NCI-H146 (cell line): ENCODE data around the gene CCDC13.

ENCODE experiments used
- DNase-seq: peaks from one replicate; lab custom pipeline; 2025; lab: John Stamatoyannopoulos, UW

CCDC13 gene

GRCh38 chr3:42752441-42752840 lies 20.6 kb downstream of the CCDC13 start:
- DNase-seq = no peak

DNA sequence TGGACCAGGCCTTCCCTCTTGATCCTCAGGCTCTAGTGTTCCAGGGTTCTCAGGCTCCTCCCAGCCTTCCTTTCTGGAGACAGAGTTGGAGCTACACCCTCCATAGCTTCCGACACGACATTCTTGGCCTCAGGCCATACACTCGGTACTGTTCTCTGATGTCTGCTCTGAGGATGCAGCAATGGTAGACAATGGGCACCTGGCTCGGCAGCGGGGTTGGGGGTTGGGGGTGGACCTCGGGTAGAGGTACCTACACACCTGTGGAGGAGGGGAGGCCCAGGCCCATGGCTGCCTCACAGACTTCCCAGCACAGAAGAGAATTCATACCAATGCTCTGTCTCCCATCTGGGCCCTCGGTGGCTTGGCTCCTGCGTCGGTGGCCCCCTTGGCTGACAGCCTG lies 21.4 kb downstream of the CCDC13 start:
- no peak for DNase-seq

- DNase-seq = no peak
Measured at GRCh38 chr3:42750834-42751233, 22.2 kb downstream of the CCDC13 start.

DNA sequence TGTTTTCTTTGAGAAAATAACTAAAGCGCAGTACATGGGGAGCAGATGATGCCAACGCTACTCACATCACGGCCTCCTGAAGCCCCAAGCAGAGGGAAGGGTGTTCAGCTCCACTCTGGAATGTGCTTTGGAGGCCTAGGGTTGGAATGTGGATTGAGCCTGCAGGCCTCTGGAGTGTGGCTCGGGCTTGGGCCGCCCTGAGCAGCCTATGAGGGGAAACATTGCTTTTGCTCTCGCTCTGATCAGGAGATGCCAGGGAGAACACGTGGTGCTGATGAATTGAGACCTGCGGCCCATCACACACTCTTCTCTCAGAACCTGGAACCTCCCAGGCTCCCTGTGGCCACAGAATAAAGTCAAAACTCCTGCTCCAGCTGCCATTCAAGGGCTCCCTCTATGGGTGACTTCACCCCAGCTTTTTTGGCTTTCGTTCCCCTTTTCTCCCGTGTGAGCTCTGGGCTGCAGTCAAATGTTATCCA lies 23.3 kb downstream of the CCDC13 start:
- DNase-seq = no peak

DNA sequence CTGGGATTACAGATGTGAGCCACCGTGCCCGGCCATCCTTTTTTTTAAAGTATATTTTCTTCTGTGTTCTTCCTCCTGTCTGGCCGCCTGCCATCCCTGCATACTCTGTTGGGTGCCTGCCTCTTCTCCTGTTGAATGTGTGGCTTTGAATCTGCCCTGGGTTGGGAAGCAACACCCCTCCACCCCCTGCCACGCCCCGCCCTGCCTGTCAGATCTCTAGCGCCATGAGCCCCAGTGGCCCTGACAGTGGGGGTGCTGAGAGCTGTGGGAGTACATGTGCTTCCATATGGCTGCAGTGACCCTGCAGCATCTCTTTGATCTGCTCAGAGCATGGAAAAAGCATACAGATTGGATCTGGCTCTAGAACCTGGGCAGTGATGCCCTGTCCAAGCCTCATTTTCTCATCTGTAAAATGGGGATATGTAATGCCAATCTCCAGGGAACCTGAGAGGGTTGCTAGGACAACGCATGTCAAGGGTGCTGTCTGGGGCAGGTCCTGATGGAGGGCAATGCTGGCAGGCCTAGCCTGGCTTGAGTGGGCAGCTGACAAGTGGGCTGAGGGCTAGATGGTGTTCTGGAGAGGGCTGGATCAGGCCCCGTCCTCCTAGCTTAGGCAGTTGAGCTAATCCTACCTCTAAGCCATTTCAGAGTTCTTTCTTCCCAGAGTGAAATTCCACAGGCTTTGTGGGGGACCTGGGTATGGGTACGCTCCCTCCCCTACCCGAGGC lies 23.9 kb downstream of the CCDC13 start:
- DNase-seq = no peak

DNA sequence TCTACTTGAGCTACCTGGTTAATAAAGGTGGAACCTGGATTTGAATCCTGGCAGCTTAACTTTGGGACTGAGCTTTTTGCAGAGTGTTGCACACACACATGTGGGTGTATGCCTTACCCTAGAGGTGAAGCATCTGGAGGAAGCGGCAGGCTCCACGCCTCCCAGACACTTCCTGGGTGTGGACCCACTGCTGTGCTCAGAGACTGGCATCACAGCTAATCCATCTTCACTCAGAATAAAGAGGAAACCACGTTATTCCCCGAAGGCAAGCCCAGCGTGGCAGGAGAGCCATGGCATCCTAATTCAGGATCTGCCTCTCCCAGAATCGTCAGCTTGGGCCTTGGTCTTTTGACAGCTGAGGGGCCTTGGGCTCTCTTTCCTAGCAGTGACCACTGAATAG lies 25.5 kb downstream of the CCDC13 start:
- DNase-seq = no peak

DNA sequence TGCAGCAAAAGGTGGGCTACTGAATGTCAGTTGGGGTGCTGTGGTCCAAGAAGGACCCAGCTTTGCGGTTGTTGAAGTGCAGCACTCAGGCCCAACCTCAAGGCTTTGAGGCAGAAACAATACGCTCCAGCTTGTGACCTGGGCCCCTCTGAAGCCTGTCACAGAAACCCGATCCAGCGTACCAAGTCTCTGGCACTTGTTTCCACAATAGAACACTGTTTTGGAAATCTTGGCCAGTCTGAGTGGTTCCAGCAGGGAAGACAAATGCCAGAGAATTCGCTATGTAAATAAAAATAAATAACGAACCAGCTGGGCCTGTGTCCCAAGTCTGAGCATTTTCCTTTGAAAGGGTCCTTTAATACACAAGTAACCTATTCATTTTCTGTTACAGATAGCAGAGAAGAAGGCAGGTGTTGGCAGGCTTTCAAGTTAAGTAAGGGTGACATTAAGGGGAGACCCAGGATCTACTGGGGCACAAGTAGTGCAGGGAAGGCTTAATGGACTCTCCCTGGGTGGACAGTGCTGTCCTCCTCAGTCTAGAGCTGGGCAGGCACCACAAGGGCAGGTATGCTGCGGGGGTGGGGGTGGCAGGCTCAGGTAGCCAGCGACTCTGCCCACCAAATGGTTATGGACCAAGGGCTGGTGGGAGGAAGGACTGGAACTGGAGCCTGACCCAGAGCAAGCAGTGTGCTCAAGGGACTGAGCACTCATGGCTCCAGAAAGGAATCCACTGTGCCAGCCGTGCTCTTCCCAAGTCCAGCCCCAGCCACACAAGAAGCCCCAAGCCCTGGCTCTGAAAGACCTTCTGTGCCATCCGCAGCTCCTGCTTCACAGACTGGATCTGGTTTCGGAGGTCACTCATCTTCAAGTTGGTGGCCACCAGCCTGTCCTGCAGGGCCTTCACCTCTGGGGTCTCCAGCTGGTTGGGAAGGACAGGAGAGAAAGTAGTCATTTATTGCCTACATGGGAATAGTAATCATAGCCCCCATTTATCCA lies 26.3 kb downstream of the CCDC13 start:
- no peak for DNase-seq

DNA sequence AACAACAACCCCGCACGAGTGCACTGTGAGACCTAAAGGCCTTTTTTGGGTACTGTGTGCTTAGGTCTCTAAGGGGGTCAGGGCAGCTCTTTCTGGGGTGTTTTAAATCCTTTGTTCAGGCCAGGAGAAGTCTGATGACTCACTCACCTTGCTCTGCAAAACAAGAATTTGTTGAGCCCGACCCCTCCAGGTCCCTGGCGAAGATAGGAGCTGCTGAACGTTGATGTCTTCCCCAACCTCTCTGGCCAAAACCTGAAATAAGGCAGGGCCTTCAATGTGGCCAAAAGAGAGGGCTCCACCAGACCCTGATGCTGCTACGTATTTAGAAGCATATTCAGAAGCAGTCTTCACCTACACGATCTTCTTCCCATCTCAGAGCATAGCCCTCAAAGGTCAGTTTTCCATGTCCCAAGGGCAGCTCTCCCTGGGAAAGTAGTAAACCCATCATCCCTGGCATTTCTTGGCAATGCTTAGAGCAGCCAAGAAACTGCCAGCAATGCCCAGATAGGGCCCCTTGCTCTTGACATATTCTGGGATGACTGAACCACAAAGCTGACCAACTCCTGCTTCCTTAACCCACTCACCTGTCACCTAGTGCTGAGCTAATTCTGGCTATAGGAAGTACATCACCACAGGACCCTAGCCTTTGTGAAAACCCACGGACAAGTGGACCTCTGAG lies 27.1 kb downstream of the CCDC13 start:
- DNase-seq = no peak

DNA sequence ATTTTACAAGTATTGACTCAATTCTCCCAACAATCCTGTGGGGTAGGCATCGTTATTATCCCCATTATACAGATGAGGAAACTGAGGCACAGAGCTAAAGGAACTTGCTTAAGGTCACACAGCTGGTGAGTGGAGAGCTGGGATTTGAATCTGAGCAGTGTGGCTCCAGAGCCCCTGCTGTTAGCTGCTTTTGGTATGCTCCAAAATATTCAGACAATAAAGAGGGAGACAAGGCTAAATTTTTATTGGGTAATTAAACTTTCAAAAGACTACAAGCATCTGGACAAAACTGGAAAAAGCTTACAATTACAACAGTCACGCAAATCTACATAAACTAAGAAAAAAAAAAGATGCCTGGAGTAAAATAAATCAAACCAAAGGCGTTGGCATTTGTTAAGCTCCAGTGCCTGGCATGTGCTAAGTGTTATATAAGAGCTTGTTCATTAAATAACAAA lies 27.7 kb downstream of the CCDC13 start:
- no peak for DNase-seq

DNA sequence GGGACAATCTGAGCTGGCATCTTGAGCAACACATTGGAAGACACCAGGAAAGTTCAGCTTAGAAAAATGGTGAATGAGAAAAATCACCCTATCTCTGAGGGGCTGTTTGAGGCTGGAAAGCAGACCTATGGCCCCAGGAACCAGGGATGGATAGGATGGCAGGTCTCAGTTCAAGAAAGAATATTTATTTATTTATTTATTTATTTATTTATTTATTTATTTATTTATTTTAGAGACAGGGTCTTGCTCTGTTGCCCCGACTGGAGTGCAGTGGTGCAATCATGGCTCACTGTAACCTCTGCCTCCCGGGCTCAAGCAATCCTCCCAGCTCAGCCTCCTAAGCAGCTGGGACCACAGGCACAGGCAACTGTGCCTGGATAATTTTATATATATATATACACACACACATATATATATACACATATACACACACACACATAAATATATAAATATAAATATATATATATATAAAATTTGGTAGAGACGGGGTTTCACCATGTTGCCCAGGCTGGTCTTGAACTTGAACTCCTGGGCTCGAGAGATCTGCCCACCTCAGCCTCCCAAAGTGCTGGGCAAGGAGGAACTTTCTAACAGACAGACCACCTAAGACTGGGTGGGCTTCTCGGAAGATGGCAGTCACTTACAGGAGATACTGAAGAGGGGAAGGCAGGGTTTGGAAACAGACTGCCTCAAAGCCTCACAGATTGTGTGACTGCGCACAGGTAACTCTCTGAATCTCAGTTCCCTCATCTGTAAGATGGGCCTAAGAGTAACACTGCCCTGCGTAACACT lies 29.7 kb downstream of the CCDC13 start:
- no peak for DNase-seq

DNA sequence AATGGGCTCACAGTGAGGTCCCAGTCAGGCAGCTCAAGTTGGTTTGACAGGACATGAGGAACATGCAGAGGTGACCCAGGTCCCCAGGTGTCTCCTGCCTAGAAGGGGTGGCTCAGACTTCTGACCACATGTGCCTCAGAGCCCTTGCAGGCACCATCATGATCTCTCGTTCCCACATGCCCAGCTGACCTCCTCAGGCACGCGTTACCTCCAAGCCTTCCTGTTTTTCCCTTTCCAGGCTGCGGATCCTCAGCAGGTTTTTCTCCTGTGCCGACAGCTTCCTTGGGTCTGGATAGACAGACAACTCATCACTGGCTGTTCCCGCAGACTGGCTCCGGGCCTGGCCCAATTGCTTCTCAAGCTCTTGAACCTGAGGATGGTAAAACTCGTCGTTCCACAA lies 30.4 kb downstream of the CCDC13 start:
- no peak for DNase-seq

GRCh38 chr3:42742259-42742658 lies 30.8 kb downstream of the CCDC13 start:
- no peak for DNase-seq

GRCh38 chr3:42741796-42742195 lies 31.3 kb downstream of the CCDC13 start:
- DNase-seq = no peak

GRCh38 chr3:42739401-42740158 lies 33.5 kb downstream of the CCDC13 start:
- DNase-seq = no peak

DNA sequence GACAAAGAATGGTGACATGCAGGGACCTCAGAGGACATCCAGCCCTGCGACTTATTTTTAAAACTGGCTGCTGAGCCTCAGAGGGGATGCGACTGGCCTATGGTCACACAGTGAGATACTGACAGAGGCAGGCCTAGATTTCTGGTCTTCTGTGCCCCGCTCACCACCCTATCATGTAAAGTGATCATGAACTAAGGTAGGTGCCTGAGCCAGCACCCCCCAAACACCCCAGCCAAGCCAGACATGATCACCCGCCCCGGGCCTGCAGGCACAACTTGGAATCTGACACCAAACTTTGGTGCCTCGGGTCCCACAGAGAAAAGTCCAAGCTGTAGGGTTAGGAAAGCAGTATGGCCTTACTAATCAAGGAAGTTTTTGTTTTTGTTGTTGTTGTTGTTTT lies 36.5 kb downstream of the CCDC13 start:
- DNase-seq = no peak

GRCh38 chr3:42736081-42736480 lies 37.0 kb downstream of the CCDC13 start:
- no peak for DNase-seq

DNA sequence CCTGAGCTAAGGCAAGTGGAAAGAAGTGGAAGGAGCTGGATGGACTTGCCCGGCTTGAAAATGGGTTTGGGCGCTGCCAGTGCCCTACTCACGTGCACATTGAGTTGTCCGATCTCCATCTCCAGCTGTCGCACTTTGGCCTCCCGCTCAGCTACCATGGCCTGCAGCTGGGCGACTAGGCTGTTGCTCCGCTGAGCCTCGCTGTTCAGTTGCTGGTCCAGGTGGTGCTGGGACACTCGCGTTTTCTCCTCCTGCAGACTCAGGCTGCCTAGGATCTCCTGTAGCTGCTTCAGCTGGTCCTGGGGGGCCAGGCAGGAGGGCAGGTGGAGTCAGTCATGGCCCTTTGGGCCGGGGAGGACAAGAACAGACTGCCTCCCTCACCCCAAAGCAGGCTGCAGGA lies 37.4 kb downstream of the CCDC13 start:
- no peak for DNase-seq

GRCh38 chr3:42735019-42735418 lies 38.0 kb downstream of the CCDC13 start:
- DNase-seq = no peak

DNA sequence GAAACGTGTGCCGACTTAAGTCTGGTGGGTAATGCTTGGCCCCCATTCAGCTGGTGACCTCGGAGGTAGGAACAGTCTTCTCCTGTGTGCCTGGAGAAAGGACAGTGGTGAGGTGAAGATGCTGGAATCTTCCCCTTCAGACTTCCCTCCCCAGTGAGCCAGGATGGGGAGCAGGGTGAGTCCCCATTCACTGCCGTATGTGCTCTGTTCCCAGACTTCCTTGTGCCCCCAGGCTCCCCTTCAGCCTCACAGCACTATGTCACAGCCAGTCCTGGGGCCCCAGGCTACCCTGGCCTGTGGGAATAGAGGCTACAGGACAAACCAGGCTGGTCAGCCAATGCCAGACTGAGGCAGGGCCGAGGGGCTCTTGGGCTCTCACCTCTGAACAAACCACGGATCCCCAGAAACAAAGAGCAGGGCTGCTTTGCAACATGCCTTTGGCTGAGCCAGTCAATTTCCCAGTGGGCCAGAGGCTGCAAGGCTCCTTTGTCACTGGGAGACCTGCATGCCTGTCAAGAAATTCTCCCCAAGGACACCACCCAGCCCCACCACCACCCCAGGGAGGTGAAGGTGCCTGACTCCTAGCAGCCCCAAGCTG lies 38.7 kb downstream of the CCDC13 start:
- DNase-seq = no peak

- no peak for DNase-seq
Measured at GRCh38 chr3:42733501-42734262, 39.4 kb downstream of the CCDC13 start.
